Osteocyte (in vitro differentiated cells): ENCODE data around the gene CKS1B. TPM values are rescaled to one million over a fixed set of nuclear protein-coding genes. Genes with fewer than 3 reads are reported as not detected.

Experiments
- DNase-seq: peaks from one replicate; pipeline ENCODE4 v3.0.0; 2021; ENCODE audit warnings: mixed read lengths; ENCODE audit not compliant: unreplicated experiment; ENCODE audit errors: extremely low spot score
- H3K27ac Mint-ChIP-seq: one replicate; pipeline ENCODE4 v1.8.0; 2021; ENCODE audit warnings: mild to moderate bottlenecking, mixed read lengths; ENCODE audit not compliant: unreplicated experiment
- H3K27me3 Mint-ChIP-seq: one replicate; pipeline ENCODE4 v1.8.0; 2021; ENCODE audit warnings: mixed read lengths; ENCODE audit not compliant: unreplicated experiment
- H3K36me3 Mint-ChIP-seq: one replicate; pipeline ENCODE4 v1.8.0; 2021; ENCODE audit warnings: mixed read lengths; ENCODE audit not compliant: unreplicated experiment
- H3K4me1 Mint-ChIP-seq: one replicate; pipeline ENCODE4 v1.8.0; 2021; ENCODE audit warnings: mixed read lengths; ENCODE audit not compliant: unreplicated experiment
- H3K4me3 Mint-ChIP-seq: one replicate; pipeline ENCODE4 v1.8.0; 2021; ENCODE audit warnings: mild to moderate bottlenecking, moderate library complexity, mixed read lengths; ENCODE audit not compliant: unreplicated experiment
- H3K9me3 Mint-ChIP-seq: one replicate; pipeline ENCODE4 v1.8.0; 2021; ENCODE audit warnings: mixed read lengths; ENCODE audit not compliant: unreplicated experiment
- total RNA-seq: library from RNA; stranded (reverse); gene quantifications from 2 replicates; pipeline ENCODE4 v1.2.1, GENCODE V29; 2021
- TF ChIP-seq, protein P1 (sequence below): fragments of 200-600 bp; sonication (generic); IDR thresholded peaks from 2 replicates; pipeline ENCODE4 v1.5.0; 2021; ENCODE audit warnings: antibody characterized with exemption, mild to moderate bottlenecking, moderate library complexity

The CKS1B gene
- total RNA-seq, 1 donor from 2014 or later = 38.5 TPM

- Mint-ChIP-seq H3K4me3 (no peak overlapping the region), H3K9me3 (no peaks in the 10 kb centered on the region), H3K27me3 (no peaks in the 10 kb centered on the region), H3K36me3 (peaks cover 9% of the 10 kb centered on the region), H3K4me1 (peaks cover 26% of the 10 kb centered on the region), H3K27ac (no peak overlapping the region)
- no peak for DNase-seq
- TF ChIP-seq, protein P1, sequence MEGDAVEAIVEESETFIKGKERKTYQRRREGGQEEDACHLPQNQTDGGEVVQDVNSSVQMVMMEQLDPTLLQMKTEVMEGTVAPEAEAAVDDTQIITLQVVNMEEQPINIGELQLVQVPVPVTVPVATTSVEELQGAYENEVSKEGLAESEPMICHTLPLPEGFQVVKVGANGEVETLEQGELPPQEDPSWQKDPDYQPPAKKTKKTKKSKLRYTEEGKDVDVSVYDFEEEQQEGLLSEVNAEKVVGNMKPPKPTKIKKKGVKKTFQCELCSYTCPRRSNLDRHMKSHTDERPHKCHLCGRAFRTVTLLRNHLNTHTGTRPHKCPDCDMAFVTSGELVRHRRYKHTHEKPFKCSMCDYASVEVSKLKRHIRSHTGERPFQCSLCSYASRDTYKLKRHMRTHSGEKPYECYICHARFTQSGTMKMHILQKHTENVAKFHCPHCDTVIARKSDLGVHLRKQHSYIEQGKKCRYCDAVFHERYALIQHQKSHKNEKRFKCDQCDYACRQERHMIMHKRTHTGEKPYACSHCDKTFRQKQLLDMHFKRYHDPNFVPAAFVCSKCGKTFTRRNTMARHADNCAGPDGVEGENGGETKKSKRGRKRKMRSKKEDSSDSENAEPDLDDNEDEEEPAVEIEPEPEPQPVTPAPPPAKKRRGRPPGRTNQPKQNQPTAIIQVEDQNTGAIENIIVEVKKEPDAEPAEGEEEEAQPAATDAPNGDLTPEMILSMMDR = no peak
Measured at GRCh38 chr1:154934358-154934948, 40.0 kb upstream of the CKS1B start.

DNA sequence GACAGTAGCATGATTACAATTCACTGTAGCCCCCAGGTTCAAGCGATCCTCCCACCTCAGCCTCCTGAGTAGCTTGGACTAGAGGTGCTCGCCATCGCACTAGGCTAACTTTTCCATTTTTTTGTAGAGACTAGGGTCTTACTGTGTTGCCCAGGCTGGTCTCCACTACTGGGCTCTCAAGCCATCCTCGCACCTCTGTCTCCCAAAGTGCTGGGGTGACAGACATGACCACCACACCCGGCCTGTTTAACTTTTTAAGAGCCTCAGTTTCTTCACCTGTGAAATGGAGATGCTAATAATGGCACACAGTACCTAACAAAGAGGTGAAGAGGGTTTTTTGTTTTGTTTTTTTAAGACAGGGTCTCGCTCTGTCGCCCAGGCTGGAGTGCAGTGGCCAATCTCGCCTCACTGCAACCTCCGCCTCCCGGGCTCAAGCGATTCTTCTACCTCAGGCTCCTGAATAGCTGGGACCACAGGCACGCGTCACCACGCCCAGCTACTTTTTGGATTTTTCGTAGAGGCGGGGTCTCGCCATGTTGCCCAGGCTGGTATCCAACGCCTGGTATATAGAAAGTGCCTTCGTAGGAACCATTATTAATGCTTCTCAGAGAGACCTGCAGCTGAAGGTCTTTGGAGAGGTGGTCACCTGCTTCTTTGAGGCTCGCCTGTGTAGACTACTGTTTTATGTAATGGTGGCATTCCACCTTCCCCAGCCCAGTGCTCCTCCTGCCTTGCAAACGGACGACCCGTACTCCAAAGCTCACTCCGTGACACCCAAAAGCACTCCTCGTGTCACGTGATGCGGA lies 38.5 kb upstream of the CKS1B start:
- no peak for DNase-seq
- TF ChIP-seq, protein P1 = no peak
- H3K27ac Mint-ChIP-seq = peak overlapping the region; percentile 99
- peaks cover 4% of the 10 kb centered on the region for H3K36me3 Mint-ChIP-seq
- H3K4me1 Mint-ChIP-seq = peaks cover 26% of the 10 kb centered on the region
- no peaks in the 10 kb centered on the region for H3K9me3 Mint-ChIP-seq
- H3K27me3 Mint-ChIP-seq = no peaks in the 10 kb centered on the region
- H3K4me3 Mint-ChIP-seq = peak overlapping the region; percentile 99

- H3K4me1 Mint-ChIP-seq = peaks cover 26% of the 10 kb centered on the region
- H3K36me3 Mint-ChIP-seq = peaks cover under 1% of the 10 kb centered on the region
Measured at GRCh38 chr1:154936555-154937084, 37.9 kb upstream of the CKS1B start, which contains the start of gene PMVK. Gene PMVK (minus strand): TSS chr1:154936719. CDS start chr1:154936685, 34 bp downstream.

GRCh38 chr1:154937085-154937987 lies 37.1 kb upstream of the CKS1B start:
- peak; percentile 95 for DNase-seq
- H3K36me3 Mint-ChIP-seq = no peaks in the 10 kb centered on the region
- H3K4me3 Mint-ChIP-seq = peak overlapping the region; percentile 99
- H3K27ac Mint-ChIP-seq = peak overlapping the region; percentile 99
- TF ChIP-seq, protein P1 = peak; percentile 33
- H3K9me3 Mint-ChIP-seq = no peaks in the 10 kb centered on the region
- H3K27me3 Mint-ChIP-seq = no peaks in the 10 kb centered on the region
- H3K4me1 Mint-ChIP-seq = peaks cover 26% of the 10 kb centered on the region

More at GRCh38 chr1:154936555-154937084, 37.9 kb upstream of the CKS1B start, which contains the start of gene PMVK:
- TF ChIP-seq, protein P1 = peak; percentile 31
- Mint-ChIP-seq H3K9me3 (no peaks in the 10 kb centered on the region), H3K27ac (peak within 1 kb of the TSS; percentile 99), H3K4me3 (peak within 1 kb of the TSS; percentile 99), H3K27me3 (no peaks in the 10 kb centered on the region)
- DNase-seq = peak; percentile 96
